ENCODE results near the gene GLP1R. TPM values are rescaled to one million over a fixed set of nuclear protein-coding genes. Genes with fewer than 3 reads are reported as not detected.

The GLP1R gene
- total and polyA plus RNA-seq, 2 of the 13 experiments (the other 11 are each of a cell fraction or from before 2014, with no cell fraction given) = not detected

DNA sequence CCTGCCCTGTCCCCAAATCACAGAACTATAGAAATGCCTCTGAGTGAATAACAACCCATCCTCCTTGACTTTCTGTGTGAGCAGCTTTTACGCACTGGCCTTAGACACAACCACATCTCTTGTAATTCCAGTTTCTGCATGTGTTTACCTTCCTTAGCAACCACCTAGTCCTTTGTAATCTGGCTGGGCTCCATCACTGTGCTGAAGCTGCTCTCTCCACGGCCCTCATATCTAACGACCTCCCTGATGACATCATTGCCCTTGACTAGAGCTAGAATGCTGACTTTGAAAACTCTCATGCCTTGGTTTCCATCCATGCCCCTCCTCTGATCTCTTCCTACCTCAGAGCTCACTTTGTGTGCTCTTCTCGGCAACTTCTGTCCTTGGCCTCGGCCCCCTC, 30.5 kb upstream of the GLP1R start:
- H2AFZ ChIP-seq (ENCODE audit: low read length) = no peak overlapping the region
- in situ Hi-C loops (cut with HindIII; ENCODE audit: extremely low pct_ligation_motif_present, low pct_unique_long_range_greater_than_20kb) = no loop called here
- H3K9ac ChIP-seq (ENCODE audit: insufficient read depth, low read depth, low read length) = no peak overlapping the region
- CTCF ChIA-PET (ENCODE audit: low intra/inter-chr PET ratio, low total read pairs) = no interaction called here
- intact Hi-C loops (cut with micrococcal nuclease; ENCODE audit: unreplicated experiment) = no loop called here
- H3K4me1 ChIP-seq (ENCODE audit: insufficient read depth, low read length) = no peaks in the 10 kb centered on the region
- no peak overlapping the region for H3K4me3 ChIP-seq (replicated peaks in 1 of 3; ENCODE audit: insufficient read depth in 1 of 3, low read depth in 2 of 3, low read length in 3 of 3)
- ATAC-seq (no peak), FAIRE-seq (no peak), DNase-seq (ENCODE audit: low spot score) (no peak)
- H3K4me2 ChIP-seq (ENCODE audit: low read depth, low read length) = no peak overlapping the region
- no TSS peak for BruUV-seq (replicated peaks)
- WGBS (ENCODE audit: low lambda C conversion rate) = 19% methylated on average over 5 of the region's 5 CpGs
- no peaks in the 10 kb centered on the region for H3K79me2 ChIP-seq (ENCODE audit: insufficient read depth, low read length)
- POLR2A ChIA-PET = no interaction called here
- TF ChIP-seq, protein P1, sequence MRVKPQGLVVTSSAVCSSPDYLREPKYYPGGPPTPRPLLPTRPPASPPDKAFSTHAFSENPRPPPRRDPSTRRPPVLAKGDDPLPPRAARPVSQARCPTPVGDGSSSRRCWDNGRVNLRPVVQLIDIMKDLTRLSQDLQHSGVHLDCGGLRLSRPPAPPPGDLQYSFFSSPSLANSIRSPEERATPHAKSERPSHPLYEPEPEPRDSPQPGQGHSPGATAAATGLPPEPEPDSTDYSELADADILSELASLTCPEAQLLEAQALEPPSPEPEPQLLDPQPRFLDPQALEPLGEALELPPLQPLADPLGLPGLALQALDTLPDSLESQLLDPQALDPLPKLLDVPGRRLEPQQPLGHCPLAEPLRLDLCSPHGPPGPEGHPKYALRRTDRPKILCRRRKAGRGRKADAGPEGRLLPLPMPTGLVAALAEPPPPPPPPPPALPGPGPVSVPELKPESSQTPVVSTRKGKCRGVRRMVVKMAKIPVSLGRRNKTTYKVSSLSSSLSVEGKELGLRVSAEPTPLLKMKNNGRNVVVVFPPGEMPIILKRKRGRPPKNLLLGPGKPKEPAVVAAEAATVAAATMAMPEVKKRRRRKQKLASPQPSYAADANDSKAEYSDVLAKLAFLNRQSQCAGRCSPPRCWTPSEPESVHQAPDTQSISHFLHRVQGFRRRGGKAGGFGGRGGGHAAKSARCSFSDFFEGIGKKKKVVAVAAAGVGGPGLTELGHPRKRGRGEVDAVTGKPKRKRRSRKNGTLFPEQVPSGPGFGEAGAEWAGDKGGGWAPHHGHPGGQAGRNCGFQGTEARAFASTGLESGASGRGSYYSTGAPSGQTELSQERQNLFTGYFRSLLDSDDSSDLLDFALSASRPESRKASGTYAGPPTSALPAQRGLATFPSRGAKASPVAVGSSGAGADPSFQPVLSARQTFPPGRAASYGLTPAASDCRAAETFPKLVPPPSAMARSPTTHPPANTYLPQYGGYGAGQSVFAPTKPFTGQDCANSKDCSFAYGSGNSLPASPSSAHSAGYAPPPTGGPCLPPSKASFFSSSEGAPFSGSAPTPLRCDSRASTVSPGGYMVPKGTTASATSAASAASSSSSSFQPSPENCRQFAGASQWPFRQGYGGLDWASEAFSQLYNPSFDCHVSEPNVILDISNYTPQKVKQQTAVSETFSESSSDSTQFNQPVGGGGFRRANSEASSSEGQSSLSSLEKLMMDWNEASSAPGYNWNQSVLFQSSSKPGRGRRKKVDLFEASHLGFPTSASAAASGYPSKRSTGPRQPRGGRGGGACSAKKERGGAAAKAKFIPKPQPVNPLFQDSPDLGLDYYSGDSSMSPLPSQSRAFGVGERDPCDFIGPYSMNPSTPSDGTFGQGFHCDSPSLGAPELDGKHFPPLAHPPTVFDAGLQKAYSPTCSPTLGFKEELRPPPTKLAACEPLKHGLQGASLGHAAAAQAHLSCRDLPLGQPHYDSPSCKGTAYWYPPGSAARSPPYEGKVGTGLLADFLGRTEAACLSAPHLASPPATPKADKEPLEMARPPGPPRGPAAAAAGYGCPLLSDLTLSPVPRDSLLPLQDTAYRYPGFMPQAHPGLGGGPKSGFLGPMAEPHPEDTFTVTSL (CRISPR knock-in tag; IDR thresholded peaks at IDR 0.05; ENCODE audit: borderline replicate concordance) = no peak
- TF ChIP-seq CREB1 (IDR thresholded peaks at IDR 0.05) (0 out of 2 replicates have a peak, but pooled peaks have one; percentile 23), CREB1 (CRISPR knock-in tag; IDR thresholded peaks at IDR 0.05) (no peak), GZF1 (CRISPR knock-in tag; IDR thresholded peaks at IDR 0.05) (no peak), ATF7 (IDR thresholded peaks at IDR 0.05) (peak; percentile 89), ATF7 (CRISPR knock-in tag; IDR thresholded peaks at IDR 0.05) (no peak)
- H3K27me3 ChIP-seq (ENCODE audit: control insufficient read depth in 1 of 2, insufficient read depth in 2 of 2, low read length in 2 of 2) = no peaks in the 10 kb centered on the region; a peak in 1 of 5 replicates
- H4K20me1 ChIP-seq (ENCODE audit: insufficient read depth, low read length) = no peaks in the 10 kb centered on the region
- no peaks in the 10 kb centered on the region for H3K9me3 ChIP-seq (ENCODE audit: low read length)
- H3K36me3 ChIP-seq (replicated peaks in 1 of 2; ENCODE audit: control insufficient read depth in 1 of 2, insufficient read depth in 2 of 2, low read length in 2 of 2) = no peaks in the 10 kb centered on the region
- H3K27ac ChIP-seq (ENCODE audit: extremely low read length, insufficient read depth, low read length) = no peak overlapping the region
